Activated naive CD4-positive, alpha-beta T cell treated with anti-CD3 and anti-CD28 coated beads, Interleukin-2, amount 10 ng/mL, durations not matched to agents 7 days and 5 days (primary cell): ENCODE measurements around the gene CCDC87.
A peak's percentile ranks its signal among the peaks of the same experiment; 100 is the strongest.
"Not testable (repeated sequence)": the region's sequence is repeated elsewhere in the genome, so short reads cannot be mapped to it uniquely, and the experiment has no call there.

Experiments
- CTCF ChIA-PET: fragments of 350-600 bp; sonication (Branson Sonifier 250); formaldehyde crosslinking; loops from one replicate; lab custom pipeline; 2021; ENCODE audit warnings: antibody characterized with exemption; lab: Charles Lee
- DNase-seq: peaks from one replicate; pipeline ENCODE4 v3.0.0-alpha.2; 2020
- H3K27ac Mint-ChIP-seq: one replicate; pipeline ENCODE4 v1.8.0; 2021; ENCODE audit warnings: mild to moderate bottlenecking, moderate library complexity, mixed read lengths
- H3K27me3 Mint-ChIP-seq: one replicate; pipeline ENCODE4 v1.8.0; 2021; ENCODE audit warnings: mild to moderate bottlenecking, mixed read lengths
- H3K36me3 Mint-ChIP-seq: one replicate; pipeline ENCODE4 v1.8.0; 2021; ENCODE audit warnings: mixed read lengths
- H3K4me1 Mint-ChIP-seq: one replicate; pipeline ENCODE4 v1.8.0; 2021; ENCODE audit warnings: mixed read lengths
- H3K4me3 Mint-ChIP-seq: one replicate; pipeline ENCODE4 v1.8.0; 2021; ENCODE audit warnings: mild to moderate bottlenecking, moderate library complexity, mixed read lengths
- H3K9me3 Mint-ChIP-seq: one replicate; pipeline ENCODE4 v1.8.0; 2021; ENCODE audit warnings: mixed read lengths

Gene CCDC87

GRCh38 chr11:66592457-66593302 is at the start of gene CCDC87, which contains the start of gene CCS:
Gene CCDC87 (minus strand): TSS chr11:66593063. CDS start chr11:66593015, 48 bp downstream.
Gene CCS (plus strand): TSS chr11:66593185. CDS start chr11:66593262, 77 bp downstream.
- H3K27ac Mint-ChIP-seq = peak within 1 kb of the TSS; percentile 95
- H3K9me3 Mint-ChIP-seq = no peaks in the 10 kb centered on the region
- H3K4me1 Mint-ChIP-seq = peaks cover 38% of the 10 kb centered on the region
- peak; percentile 99 for DNase-seq
- H3K27me3 Mint-ChIP-seq = peaks cover 12% of the 10 kb centered on the region
- H3K4me3 Mint-ChIP-seq = peak within 1 kb of the TSS; percentile 100
- H3K36me3 Mint-ChIP-seq = peaks cover 3% of the 10 kb centered on the region
- CTCF ChIA-PET = interaction anchor here (1.0 to 2.1 kb wide), 6 partner anchors 11 to 53 kb away, joined by 3 to 8 read pairs (median 6); partner anchors contain the start of gene RBM14

- peaks cover 90% of the 10 kb centered on the region for H3K36me3 Mint-ChIP-seq
- peak overlapping the region; percentile 62 for H3K4me3 Mint-ChIP-seq
- H3K27ac Mint-ChIP-seq = no peak overlapping the region
- no peaks in the 10 kb centered on the region for H3K27me3 Mint-ChIP-seq
- peaks cover 87% of the 10 kb centered on the region for H3K4me1 Mint-ChIP-seq
- DNase-seq = no peak
- CTCF ChIA-PET = interaction anchor here (0.9 kb wide), 1 partner anchor 37 kb away, joined by 3 read pairs; no protein-coding TSS in a partner anchor
- no peaks in the 10 kb centered on the region for H3K9me3 Mint-ChIP-seq
Measured at GRCh38 chr11:66641834-66642233, 49.0 kb upstream of the CCDC87 start.

- DNase-seq = not testable (repeated sequence)
- H3K4me3 Mint-ChIP-seq = peak overlapping the region; percentile 94
- peaks cover 72% of the 10 kb centered on the region for H3K36me3 Mint-ChIP-seq
Measured at GRCh38 chr11:66639814-66640340, 47.0 kb upstream of the CCDC87 start.

GRCh38 chr11:66639066-66639813 is 46.4 kb upstream of the CCDC87 start:
- DNase-seq = peak; percentile 51
- Mint-ChIP-seq H3K36me3 (peaks cover 72% of the 10 kb centered on the region), H3K4me1 (peaks cover 72% of the 10 kb centered on the region), H3K4me3 (peak overlapping the region; percentile 94), H3K27me3 (no peaks in the 10 kb centered on the region), H3K9me3 (no peaks in the 10 kb centered on the region), H3K27ac (peak overlapping the region; percentile 96)
- CTCF ChIA-PET = interaction anchor here (0.9 to 1.3 kb wide), 4 partner anchors 8 to 199 kb away, joined by 3 to 7 read pairs (median 4); no protein-coding TSS in a partner anchor

More at GRCh38 chr11:66639814-66640340, 47.0 kb upstream of the CCDC87 start:
- CTCF ChIA-PET = interaction anchor here (1.3 to 1.6 kb wide), 2 partner anchors 9 to 39 kb away, joined by 4 to 6 read pairs; no protein-coding TSS in a partner anchor
- H3K27me3 Mint-ChIP-seq, H3K9me3 Mint-ChIP-seq: not testable (repeated sequence)
- H3K4me1 Mint-ChIP-seq = peaks cover 76% of the 10 kb centered on the region
- H3K27ac Mint-ChIP-seq = peak overlapping the region; percentile 96

GRCh38 chr11:66638177-66639065 is 45.6 kb upstream of the CCDC87 start, which contains the start of gene RBM4:
Gene RBM4 (plus strand): TSS chr11:66638703. CDS start chr11:66639712, 1,009 bp downstream.
- peak; percentile 98 for DNase-seq
- peaks cover 67% of the 10 kb centered on the region for H3K36me3 Mint-ChIP-seq
- CTCF ChIA-PET = interaction anchor here (0.6 to 1.9 kb wide), 12 partner anchors 8 to 608 kb away, joined by 3 to 10 read pairs (median 4); partner anchors contain the start of genes RBM14, RBM4B and ZDHHC24
- peak within 1 kb of the TSS; percentile 94 for H3K4me3 Mint-ChIP-seq
- no peaks in the 10 kb centered on the region for H3K27me3 Mint-ChIP-seq
- peak within 1 kb of the TSS; percentile 96 for H3K27ac Mint-ChIP-seq
- no peaks in the 10 kb centered on the region for H3K9me3 Mint-ChIP-seq
- H3K4me1 Mint-ChIP-seq = peaks cover 65% of the 10 kb centered on the region

GRCh38 chr11:66637557-66638176 is 44.8 kb upstream of the CCDC87 start:
- H3K4me3 Mint-ChIP-seq = peak overlapping the region; percentile 94
- H3K27ac Mint-ChIP-seq = peak overlapping the region; percentile 96
- no peaks in the 10 kb centered on the region for H3K9me3 Mint-ChIP-seq
- H3K27me3 Mint-ChIP-seq = no peaks in the 10 kb centered on the region
- DNase-seq = peak; percentile 21
- H3K4me1 Mint-ChIP-seq = peaks cover 57% of the 10 kb centered on the region
- CTCF ChIA-PET = interaction anchor here (0.7 to 1.9 kb wide), 7 partner anchors 9 to 92 kb away, joined by 3 to 10 read pairs (median 5); partner anchors contain the start of genes RBM14, RBM4B and ZDHHC24
- H3K36me3 Mint-ChIP-seq = peaks cover 62% of the 10 kb centered on the region

GRCh38 chr11:66636411-66636810 is 43.5 kb upstream of the CCDC87 start:
- Mint-ChIP-seq H3K27ac (no peak overlapping the region), H3K4me1 (peaks cover 50% of the 10 kb centered on the region), H3K4me3 (no peak overlapping the region), H3K36me3 (peaks cover 60% of the 10 kb centered on the region), H3K9me3 (no peaks in the 10 kb centered on the region), H3K27me3 (no peaks in the 10 kb centered on the region)
- no peak for DNase-seq
- CTCF ChIA-PET = interaction anchor here (1.3 kb wide), 1 partner anchor 227 kb away, joined by 3 read pairs; no protein-coding TSS in a partner anchor

- H3K9me3 Mint-ChIP-seq = no peaks in the 10 kb centered on the region
- H3K27ac Mint-ChIP-seq = no peak overlapping the region
- peaks cover 51% of the 10 kb centered on the region for H3K36me3 Mint-ChIP-seq
- CTCF ChIA-PET = interaction anchor here (1.1 kb wide), 1 partner anchor 24 kb away, joined by 3 read pairs; no protein-coding TSS in a partner anchor
- no peak overlapping the region for H3K4me3 Mint-ChIP-seq
- no peaks in the 10 kb centered on the region for H3K27me3 Mint-ChIP-seq
- H3K4me1 Mint-ChIP-seq = peaks cover 34% of the 10 kb centered on the region
- DNase-seq = no peak
Measured at GRCh38 chr11:66632952-66633351, 40.1 kb upstream of the CCDC87 start.

- CTCF ChIA-PET = no interaction called here
- no peak for DNase-seq
- peaks cover 54% of the 10 kb centered on the region for H3K36me3 Mint-ChIP-seq
- H3K9me3 Mint-ChIP-seq = no peaks in the 10 kb centered on the region
- H3K4me1 Mint-ChIP-seq = peaks cover 24% of the 10 kb centered on the region
- H3K27me3 Mint-ChIP-seq = no peaks in the 10 kb centered on the region
- H3K27ac Mint-ChIP-seq = no peak overlapping the region
- H3K4me3 Mint-ChIP-seq = no peak overlapping the region
Measured at GRCh38 chr11:66631883-66632282, 39.0 kb upstream of the CCDC87 start.

- no peak overlapping the region for H3K27ac Mint-ChIP-seq
- H3K4me1 Mint-ChIP-seq = peaks cover 17% of the 10 kb centered on the region
- no peaks in the 10 kb centered on the region for H3K27me3 Mint-ChIP-seq
- H3K9me3 Mint-ChIP-seq = no peaks in the 10 kb centered on the region
- peaks cover 69% of the 10 kb centered on the region for H3K36me3 Mint-ChIP-seq
- H3K4me3 Mint-ChIP-seq = no peak overlapping the region
- CTCF ChIA-PET = interaction anchor here (0.9 kb wide), 1 partner anchor 9 kb away, joined by 5 read pairs; the partner anchor contains the start of gene RBM4
- no peak for DNase-seq
Measured at GRCh38 chr11:66629356-66629755, 36.5 kb upstream of the CCDC87 start.

- H3K36me3 Mint-ChIP-seq = peaks cover 76% of the 10 kb centered on the region
- no peak overlapping the region for H3K27ac Mint-ChIP-seq
- peaks cover 27% of the 10 kb centered on the region for H3K4me1 Mint-ChIP-seq
- no peak for DNase-seq
- H3K27me3 Mint-ChIP-seq = no peaks in the 10 kb centered on the region
- no peak overlapping the region for H3K4me3 Mint-ChIP-seq
- CTCF ChIA-PET = interaction anchor here (0.9 to 1.7 kb wide), 2 partner anchors 10 kb away, joined by 5 to 6 read pairs; partner anchors contain the start of gene RBM4
- H3K9me3 Mint-ChIP-seq = no peaks in the 10 kb centered on the region
Measured at GRCh38 chr11:66628061-66628603, 35.3 kb upstream of the CCDC87 start.

- Mint-ChIP-seq H3K27ac (no peak overlapping the region), H3K4me3 (no peak overlapping the region), H3K36me3 (peaks cover 80% of the 10 kb centered on the region), H3K9me3 (no peaks in the 10 kb centered on the region), H3K27me3 (no peaks in the 10 kb centered on the region), H3K4me1 (peaks cover 35% of the 10 kb centered on the region)
- DNase-seq = no peak
- CTCF ChIA-PET = interaction anchor here (1.7 kb wide), 1 partner anchor 11 kb away, joined by 6 read pairs; the partner anchor contains the start of gene RBM4
Measured at GRCh38 chr11:66626926-66627325, 34.1 kb upstream of the CCDC87 start.
